ENCODE measurements around the gene NPNT.

DNA sequence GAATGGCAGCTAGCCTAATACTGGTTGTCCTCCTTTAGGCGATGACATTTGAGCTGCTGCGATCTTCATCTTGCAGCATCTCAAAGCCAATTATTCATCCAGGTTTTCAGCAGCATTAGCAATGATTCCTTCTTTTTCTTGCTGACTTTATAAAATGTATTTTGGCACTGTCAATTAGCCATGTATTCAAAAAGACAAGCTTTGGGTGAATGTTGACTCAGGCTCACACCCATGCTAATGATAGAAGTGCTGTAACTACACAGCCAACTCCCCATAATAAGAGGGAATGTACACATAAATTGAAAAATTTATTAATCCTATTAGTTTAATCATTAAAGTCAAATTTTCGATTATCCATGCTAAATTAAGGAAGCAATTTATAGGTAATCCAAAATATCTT lies 24.3 kb upstream of the NPNT start:
- TF ChIP-seq, protein P1, sequence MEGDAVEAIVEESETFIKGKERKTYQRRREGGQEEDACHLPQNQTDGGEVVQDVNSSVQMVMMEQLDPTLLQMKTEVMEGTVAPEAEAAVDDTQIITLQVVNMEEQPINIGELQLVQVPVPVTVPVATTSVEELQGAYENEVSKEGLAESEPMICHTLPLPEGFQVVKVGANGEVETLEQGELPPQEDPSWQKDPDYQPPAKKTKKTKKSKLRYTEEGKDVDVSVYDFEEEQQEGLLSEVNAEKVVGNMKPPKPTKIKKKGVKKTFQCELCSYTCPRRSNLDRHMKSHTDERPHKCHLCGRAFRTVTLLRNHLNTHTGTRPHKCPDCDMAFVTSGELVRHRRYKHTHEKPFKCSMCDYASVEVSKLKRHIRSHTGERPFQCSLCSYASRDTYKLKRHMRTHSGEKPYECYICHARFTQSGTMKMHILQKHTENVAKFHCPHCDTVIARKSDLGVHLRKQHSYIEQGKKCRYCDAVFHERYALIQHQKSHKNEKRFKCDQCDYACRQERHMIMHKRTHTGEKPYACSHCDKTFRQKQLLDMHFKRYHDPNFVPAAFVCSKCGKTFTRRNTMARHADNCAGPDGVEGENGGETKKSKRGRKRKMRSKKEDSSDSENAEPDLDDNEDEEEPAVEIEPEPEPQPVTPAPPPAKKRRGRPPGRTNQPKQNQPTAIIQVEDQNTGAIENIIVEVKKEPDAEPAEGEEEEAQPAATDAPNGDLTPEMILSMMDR (conservative IDR thresholded peaks at IDR 0.05), result no peak
- TF ChIP-seq EZH2 (IDR thresholded peaks at IDR 0.05; ENCODE audit: low read depth), result no peak
